Astrocyte of the spinal cord (primary cell): ENCODE measurements around the gene WSB1.
A peak's percentile ranks its signal among the peaks of the same experiment; 100 is the strongest.

Source experiments
- DNase-seq: peaks from one replicate; pipeline ENCODE4 v3.0.0; 2011; ENCODE audit warnings: low read depth, low spot score
- H3K4me3 ChIP-seq: 2 replicates; pipeline ENCODE4 v1.5.1; 2011; ENCODE audit warnings: low read depth, mild to moderate bottlenecking, low read length, moderate library complexity
- in situ Hi-C: cut with HindIII; loops from 2 replicates; pipeline ENCODE4 v1.10.0; 2017; ENCODE audit warnings: low sequenced_read_pairs
- TF ChIP-seq, protein P1 (sequence below): IDR thresholded peaks from 2 replicates; pipeline ENCODE4 v1.5.1; 2012; ENCODE audit warnings: low read depth, mild to moderate bottlenecking, low read length, inconsistent platforms

Gene WSB1

DNA sequence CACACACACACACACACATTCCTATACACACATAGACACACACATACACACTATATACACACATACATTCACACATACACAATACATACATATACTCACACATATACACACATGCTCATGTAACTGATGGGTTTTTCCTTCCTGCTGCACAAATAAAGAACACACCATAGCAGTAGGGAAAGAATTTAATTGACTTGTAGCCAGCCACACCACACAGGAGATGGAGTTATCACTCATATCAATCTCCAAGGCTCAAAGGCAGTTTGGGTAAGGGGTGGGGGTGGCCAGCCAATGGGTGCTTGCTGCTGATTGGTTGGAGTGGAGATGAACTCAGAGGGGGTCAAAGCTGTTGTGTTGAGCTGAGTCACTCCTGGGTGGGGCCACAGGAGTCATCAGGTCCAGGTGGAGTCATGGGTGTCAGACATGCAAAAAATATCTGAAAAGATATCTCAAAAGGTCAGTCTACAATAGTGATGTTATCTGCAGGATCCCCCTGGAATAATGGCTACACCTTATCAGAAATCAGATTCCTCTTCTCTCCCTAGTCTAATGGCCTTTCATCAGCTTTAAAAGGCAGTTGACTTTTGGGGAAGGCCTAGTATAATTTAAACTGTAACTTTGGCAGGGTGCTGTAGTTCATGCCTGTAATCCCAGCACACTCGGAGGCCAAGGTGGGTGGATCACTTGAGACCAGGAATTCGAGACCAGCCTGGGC lies 46.1 kb downstream of the WSB1 start:
- DNase-seq, result no peak
- in situ Hi-C loops, result no loop called here
- H3K4me3 ChIP-seq, result no peak overlapping the region
- TF ChIP-seq, protein P1, sequence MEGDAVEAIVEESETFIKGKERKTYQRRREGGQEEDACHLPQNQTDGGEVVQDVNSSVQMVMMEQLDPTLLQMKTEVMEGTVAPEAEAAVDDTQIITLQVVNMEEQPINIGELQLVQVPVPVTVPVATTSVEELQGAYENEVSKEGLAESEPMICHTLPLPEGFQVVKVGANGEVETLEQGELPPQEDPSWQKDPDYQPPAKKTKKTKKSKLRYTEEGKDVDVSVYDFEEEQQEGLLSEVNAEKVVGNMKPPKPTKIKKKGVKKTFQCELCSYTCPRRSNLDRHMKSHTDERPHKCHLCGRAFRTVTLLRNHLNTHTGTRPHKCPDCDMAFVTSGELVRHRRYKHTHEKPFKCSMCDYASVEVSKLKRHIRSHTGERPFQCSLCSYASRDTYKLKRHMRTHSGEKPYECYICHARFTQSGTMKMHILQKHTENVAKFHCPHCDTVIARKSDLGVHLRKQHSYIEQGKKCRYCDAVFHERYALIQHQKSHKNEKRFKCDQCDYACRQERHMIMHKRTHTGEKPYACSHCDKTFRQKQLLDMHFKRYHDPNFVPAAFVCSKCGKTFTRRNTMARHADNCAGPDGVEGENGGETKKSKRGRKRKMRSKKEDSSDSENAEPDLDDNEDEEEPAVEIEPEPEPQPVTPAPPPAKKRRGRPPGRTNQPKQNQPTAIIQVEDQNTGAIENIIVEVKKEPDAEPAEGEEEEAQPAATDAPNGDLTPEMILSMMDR, result no peak

- in situ Hi-C loops, result no loop called here
- TF ChIP-seq, protein P1, result no peak
- no peak for DNase-seq
- no peak overlapping the region for H3K4me3 ChIP-seq
Measured at GRCh38 chr17:27340575-27340974, 46.7 kb downstream of the WSB1 start.

DNA sequence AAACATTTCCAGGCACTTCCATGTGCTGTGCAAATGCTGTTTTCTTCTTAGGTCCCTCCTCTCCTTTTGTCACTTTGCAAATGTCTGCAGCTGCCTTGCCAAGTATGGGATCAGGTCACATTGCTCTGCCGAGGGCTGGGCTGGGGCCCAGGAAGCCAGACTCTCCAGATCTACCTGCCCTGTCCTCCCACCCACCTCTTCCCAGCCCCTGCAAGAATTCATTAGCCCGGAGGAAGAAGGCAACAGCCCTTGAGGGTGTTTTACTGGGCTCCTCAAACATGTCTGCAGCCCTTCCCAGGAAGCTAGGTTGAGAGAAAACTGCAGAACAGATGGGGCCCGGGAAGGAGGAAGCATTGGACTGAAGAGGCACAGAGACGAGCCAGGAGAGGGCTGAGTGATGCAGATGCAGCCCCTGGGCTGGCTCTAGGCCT lies 47.1 kb downstream of the WSB1 start:
- no peak for DNase-seq
- H3K4me3 ChIP-seq, result no peak overlapping the region
- TF ChIP-seq, protein P1, result no peak
- in situ Hi-C loops, result no loop called here

GRCh38 chr17:27342059-27342458 lies 48.1 kb downstream of the WSB1 start:
- in situ Hi-C loops, result no loop called here
- no peak overlapping the region for H3K4me3 ChIP-seq
- TF ChIP-seq, protein P1, result no peak
- DNase-seq, result no peak

DNA sequence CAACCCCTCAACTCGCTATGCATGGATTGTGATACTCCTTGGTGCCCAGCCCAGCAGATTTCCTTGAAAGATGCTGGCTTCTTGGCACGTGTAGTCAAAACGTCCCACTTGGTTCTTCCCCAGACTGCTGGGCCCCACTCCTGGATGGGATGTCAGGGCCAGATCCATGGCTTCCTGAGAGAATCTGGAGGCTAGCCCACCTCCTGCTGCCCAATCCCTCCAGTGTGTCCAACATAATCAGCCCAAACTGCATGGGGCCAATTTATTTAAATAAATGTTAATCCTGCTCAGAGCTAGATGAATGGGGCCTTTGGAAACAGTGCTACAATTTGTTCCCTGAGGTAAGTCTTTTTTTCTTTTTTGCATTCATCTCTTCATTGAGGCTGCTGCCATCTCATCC lies 49.4 kb downstream of the WSB1 start:
- TF ChIP-seq, protein P1, result no peak
- in situ Hi-C loops, result no loop called here
- H3K4me3 ChIP-seq, result no peak overlapping the region
- no peak for DNase-seq

- peak; percentile 71 for DNase-seq
- TF ChIP-seq, protein P1, result no peak
- in situ Hi-C loops, result no loop called here
- no peak overlapping the region for H3K4me3 ChIP-seq
Measured at GRCh38 chr17:27343977-27344607, 50.2 kb downstream of the WSB1 start.
